HEK293 (cell line): Measurements from ENCODE around the gene KAT5.
"Not testable (repeated sequence)": the region's sequence is repeated elsewhere in the genome, so short reads cannot be mapped to it uniquely, and the experiment has no call there.

Source experiments
- CTCF ChIA-PET: fragments of 350-600 bp; formaldehyde crosslinking; extraction: SDS; loops from one replicate; lab custom pipeline; 2021; ENCODE audit warnings: antibody characterized with exemption; lab: Yijun Ruan, JAX
- POLR2A ChIA-PET: fragments of 300-600 bp; formaldehyde crosslinking; extraction: SDS; loops from one replicate; lab custom pipeline; 2020; ENCODE audit warnings: antibody characterized with exemption, inconsistent platforms; lab: Yijun Ruan, JAX
- H3K27ac ChIP-seq: fragments of 200-500 bp; sonication (Bioruptor generic); 2 replicates; pipeline ENCODE4 v1.5.1; 2014; ENCODE audit warnings: low read depth, low read length, control low read depth, inconsistent platforms; ENCODE audit errors: extremely low read depth
- H3K36me3 ChIP-seq, 2 experiments: fragments of 200-500 bp in 1 of 2; sonication (Bioruptor generic) in 1 of 2; 1 replicate in 1 of 2; 2 replicates in 1 of 2; pipeline ENCODE4 v1.5.1; 2014 to 2017; ENCODE audit warnings: inconsistent platforms in 2 of 2, low read length in 2 of 2; ENCODE audit not compliant: control insufficient read depth in 2 of 2, insufficient read depth in 1 of 2
- H3K4me1 ChIP-seq: fragments of 200-500 bp; sonication (Bioruptor generic); 2 replicates; pipeline ENCODE4 v1.5.1; 2014; ENCODE audit warnings: mild to moderate bottlenecking, low read length, inconsistent platforms; ENCODE audit not compliant: control insufficient read depth, insufficient read depth
- H3K4me3 ChIP-seq: 2 replicates; pipeline ENCODE4 v1.5.1; 2011; ENCODE audit warnings: low read depth, mild to moderate bottlenecking, control low read depth, low read length, moderate library complexity
- H3K9me3 ChIP-seq: fragments of 200-500 bp; sonication (Bioruptor generic); 2 replicates; pipeline ENCODE4 v1.5.1; 2014; ENCODE audit warnings: low read depth, low read length, inconsistent platforms; ENCODE audit not compliant: control insufficient read depth, insufficient read depth
- BCL11A ChIP-seq: fragments of 450-650 bp; formaldehyde crosslinking; IDR thresholded peaks from 2 replicates; pipeline ENCODE4 v1.5.1; 2016; ENCODE audit warnings: low read depth, missing biosample characterization, missing genetic modification characterization
- EGR2 ChIP-seq: fragments of 450-650 bp; formaldehyde crosslinking; IDR thresholded peaks from 2 replicates; pipeline ENCODE4 v1.5.1; 2016; ENCODE audit warnings: low read depth, missing biosample characterization, missing genetic modification characterization
- GFI1B ChIP-seq: fragments of 450-650 bp; formaldehyde crosslinking; IDR thresholded peaks from 2 replicates; pipeline ENCODE4 v1.5.1; 2016; ENCODE audit warnings: missing biosample characterization, missing genetic modification characterization
- GLIS2 ChIP-seq: fragments of 450-650 bp; formaldehyde crosslinking; IDR thresholded peaks from 2 replicates; pipeline ENCODE4 v1.5.1; 2016; ENCODE audit warnings: missing biosample characterization, missing genetic modification characterization
- MEIS1 ChIP-seq: sonication (generic); formaldehyde crosslinking; IDR thresholded peaks from 2 replicates; pipeline ENCODE4 v1.8.1; 2022; ENCODE audit warnings: missing genetic modification reagents, mild to moderate bottlenecking, borderline replicate concordance
- ZBTB7A ChIP-seq: fragments of 450-650 bp; formaldehyde crosslinking; IDR thresholded peaks from 2 replicates; pipeline ENCODE4 v1.5.1; 2016; ENCODE audit warnings: low read depth, missing biosample characterization, missing genetic modification characterization
- ZNF112 ChIP-seq: fragments of 450-650 bp; formaldehyde crosslinking; IDR thresholded peaks from 2 replicates; pipeline ENCODE4 v1.5.0; 2017; ENCODE audit warnings: missing biosample characterization, missing genetic modification characterization
- ZNF16 ChIP-seq: fragments of 450-650 bp; formaldehyde crosslinking; IDR thresholded peaks from 2 replicates; pipeline ENCODE4 v1.5.1; 2016; ENCODE audit warnings: low read depth, missing biosample characterization, missing genetic modification characterization
- ZNF2 ChIP-seq: fragments of 450-650 bp; formaldehyde crosslinking; IDR thresholded peaks from 2 replicates; pipeline ENCODE4 v1.5.1; 2016; ENCODE audit warnings: missing biosample characterization, missing genetic modification characterization
- ZNF211 ChIP-seq: fragments of 450-650 bp; formaldehyde crosslinking; IDR thresholded peaks from 2 replicates; pipeline ENCODE4 v1.5.1; 2016; ENCODE audit warnings: low read depth, missing biosample characterization, missing genetic modification characterization
- ZNF221 ChIP-seq: fragments of 450-650 bp; formaldehyde crosslinking; IDR thresholded peaks from 2 replicates; pipeline ENCODE4 v1.5.1; 2017; ENCODE audit warnings: missing biosample characterization, missing genetic modification characterization, borderline replicate concordance
- ZNF23 ChIP-seq: fragments of 450-650 bp; formaldehyde crosslinking; IDR thresholded peaks from 2 replicates; pipeline ENCODE4 v1.5.1; 2016; ENCODE audit warnings: missing biosample characterization, missing genetic modification characterization, borderline replicate concordance
- ZNF266 ChIP-seq: fragments of 450-650 bp; formaldehyde crosslinking; IDR thresholded peaks from 2 replicates; pipeline ENCODE4 v1.5.1; 2016; ENCODE audit warnings: missing biosample characterization, missing genetic modification characterization, low read depth
- ZNF350 ChIP-seq: fragments of 450-650 bp; formaldehyde crosslinking; IDR thresholded peaks from 2 replicates; pipeline ENCODE4 v1.5.0; 2017; ENCODE audit warnings: missing biosample characterization, mild to moderate bottlenecking, missing genetic modification characterization
- ZNF423 ChIP-seq: fragments of 450-650 bp; formaldehyde crosslinking; IDR thresholded peaks from 2 replicates; pipeline ENCODE4 v1.5.1; 2016; ENCODE audit warnings: missing biosample characterization, missing genetic modification characterization
- ZNF473 ChIP-seq: fragments of 450-650 bp; formaldehyde crosslinking; IDR thresholded peaks from 2 replicates; pipeline ENCODE4 v1.5.1; 2017; ENCODE audit warnings: missing biosample characterization, missing genetic modification characterization
- ZNF639 ChIP-seq: fragments of 450-650 bp; formaldehyde crosslinking; IDR thresholded peaks from 2 replicates; pipeline ENCODE4 v1.5.1; 2016; ENCODE audit warnings: missing biosample characterization, missing genetic modification characterization
- ZNF658 ChIP-seq: fragments of 450-650 bp; formaldehyde crosslinking; IDR thresholded peaks from 2 replicates; pipeline ENCODE4; 2016; ENCODE audit warnings: missing biosample characterization, missing genetic modification characterization
- ZNF792 ChIP-seq: fragments of 450-650 bp; formaldehyde crosslinking; IDR thresholded peaks from 2 replicates; pipeline ENCODE4 v1.5.1; 2016; ENCODE audit warnings: missing biosample characterization, missing genetic modification characterization
- TF ChIP-seq, protein P1 (sequence below): fragments of 450-650 bp; formaldehyde crosslinking; IDR thresholded peaks from 2 replicates; pipeline ENCODE4 v1.5.1; 2016; ENCODE audit warnings: missing biosample characterization, missing genetic modification characterization
- TF ChIP-seq, protein P2 (sequence below): IDR thresholded peaks from 2 replicates; pipeline ENCODE4 v1.6.1; 2011; ENCODE audit warnings: mild to moderate bottlenecking, low read depth, low read length, borderline replicate concordance
- TF ChIP-seq, protein P3 (sequence below): fragments of 450-650 bp; formaldehyde crosslinking; IDR thresholded peaks from 2 replicates; pipeline ENCODE4 v1.5.1; 2016; ENCODE audit warnings: missing biosample characterization, missing genetic modification characterization

KAT5 gene

GRCh38 chr11:65727865-65728264, 15.8 kb downstream of the KAT5 start (continued):
- TF ChIP-seq ZNF658 (no peak), ZNF423 (no peak), GLIS2 (tag by site-specific recombination) (no peak), ZNF112 (tag by site-specific recombination) (no peak), ZNF639 (no peak), ZNF350 (tag by site-specific recombination) (no peak), MEIS1 (CRISPR knock-in tag) (no peak)
- TF ChIP-seq, all 188 proteins: peak for 0

- H3K36me3 ChIP-seq = no peaks in the 10 kb centered on the region
- POLR2A ChIA-PET = no interaction called here
- H3K27ac ChIP-seq = no peak overlapping the region
- H3K9me3 ChIP-seq = no peaks in the 10 kb centered on the region
- CTCF ChIA-PET = interaction anchor here (0.9 kb wide), 1 partner anchor 88 kb away, joined by 3 read pairs; no protein-coding TSS in a partner anchor
- H3K4me3 ChIP-seq = no peak overlapping the region
- H3K4me1 ChIP-seq = no peaks in the 10 kb centered on the region
- TF ChIP-seq, protein P1, sequence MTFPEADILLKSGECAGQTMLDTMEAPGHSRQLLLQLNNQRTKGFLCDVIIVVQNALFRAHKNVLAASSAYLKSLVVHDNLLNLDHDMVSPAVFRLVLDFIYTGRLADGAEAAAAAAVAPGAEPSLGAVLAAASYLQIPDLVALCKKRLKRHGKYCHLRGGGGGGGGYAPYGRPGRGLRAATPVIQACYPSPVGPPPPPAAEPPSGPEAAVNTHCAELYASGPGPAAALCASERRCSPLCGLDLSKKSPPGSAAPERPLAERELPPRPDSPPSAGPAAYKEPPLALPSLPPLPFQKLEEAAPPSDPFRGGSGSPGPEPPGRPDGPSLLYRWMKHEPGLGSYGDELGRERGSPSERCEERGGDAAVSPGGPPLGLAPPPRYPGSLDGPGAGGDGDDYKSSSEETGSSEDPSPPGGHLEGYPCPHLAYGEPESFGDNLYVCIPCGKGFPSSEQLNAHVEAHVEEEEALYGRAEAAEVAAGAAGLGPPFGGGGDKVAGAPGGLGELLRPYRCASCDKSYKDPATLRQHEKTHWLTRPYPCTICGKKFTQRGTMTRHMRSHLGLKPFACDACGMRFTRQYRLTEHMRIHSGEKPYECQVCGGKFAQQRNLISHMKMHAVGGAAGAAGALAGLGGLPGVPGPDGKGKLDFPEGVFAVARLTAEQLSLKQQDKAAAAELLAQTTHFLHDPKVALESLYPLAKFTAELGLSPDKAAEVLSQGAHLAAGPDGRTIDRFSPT = no peak
- TF ChIP-seq, protein P2, sequence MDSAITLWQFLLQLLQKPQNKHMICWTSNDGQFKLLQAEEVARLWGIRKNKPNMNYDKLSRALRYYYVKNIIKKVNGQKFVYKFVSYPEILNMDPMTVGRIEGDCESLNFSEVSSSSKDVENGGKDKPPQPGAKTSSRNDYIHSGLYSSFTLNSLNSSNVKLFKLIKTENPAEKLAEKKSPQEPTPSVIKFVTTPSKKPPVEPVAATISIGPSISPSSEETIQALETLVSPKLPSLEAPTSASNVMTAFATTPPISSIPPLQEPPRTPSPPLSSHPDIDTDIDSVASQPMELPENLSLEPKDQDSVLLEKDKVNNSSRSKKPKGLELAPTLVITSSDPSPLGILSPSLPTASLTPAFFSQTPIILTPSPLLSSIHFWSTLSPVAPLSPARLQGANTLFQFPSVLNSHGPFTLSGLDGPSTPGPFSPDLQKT = no peak
- TF ChIP-seq ZNF792 (tag by site-specific recombination) = no peak
- TF ChIP-seq, protein P3, sequence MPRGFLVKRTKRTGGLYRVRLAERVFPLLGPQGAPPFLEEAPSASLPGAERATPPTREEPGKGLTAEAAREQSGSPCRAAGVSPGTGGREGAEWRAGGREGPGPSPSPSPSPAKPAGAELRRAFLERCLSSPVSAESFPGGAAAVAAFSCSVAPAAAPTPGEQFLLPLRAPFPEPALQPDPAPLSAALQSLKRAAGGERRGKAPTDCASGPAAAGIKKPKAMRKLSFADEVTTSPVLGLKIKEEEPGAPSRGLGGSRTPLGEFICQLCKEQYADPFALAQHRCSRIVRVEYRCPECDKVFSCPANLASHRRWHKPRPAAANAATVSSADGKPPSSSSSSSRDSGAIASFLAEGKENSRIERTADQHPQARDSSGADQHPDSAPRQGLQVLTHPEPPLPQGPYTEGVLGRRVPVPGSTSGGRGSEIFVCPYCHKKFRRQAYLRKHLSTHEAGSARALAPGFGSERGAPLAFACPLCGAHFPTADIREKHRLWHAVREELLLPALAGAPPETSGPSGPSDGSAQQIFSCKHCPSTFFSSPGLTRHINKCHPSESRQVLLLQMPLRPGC = no peak
- TF ChIP-seq ZNF16 = no peak
- TF ChIP-seq BCL11A (tag by site-specific recombination) = no peak
- no peak for TF ChIP-seq ZBTB7A
- TF ChIP-seq ZNF211 (tag by site-specific recombination) = no peak
- no peak for TF ChIP-seq ZNF266 (tag by site-specific recombination)
- TF ChIP-seq EGR2 (tag by site-specific recombination) = no peak
- TF ChIP-seq GFI1B (tag by site-specific recombination) = no peak
- no peak for TF ChIP-seq ZNF2 (tag by site-specific recombination)
- no peak for TF ChIP-seq ZNF221 (tag by site-specific recombination)
- TF ChIP-seq ZNF473 (tag by site-specific recombination) = no peak
- TF ChIP-seq ZNF23 = no peak
- TF ChIP-seq, all 188 proteins: peak for 0
Observed at GRCh38 chr11:65730461-65730860, 18.4 kb downstream of the KAT5 start.

- CTCF ChIA-PET = interaction anchor here (1.8 kb wide), 1 partner anchor 83 kb away, joined by 8 read pairs; no protein-coding TSS in a partner anchor
- H3K4me1 ChIP-seq, POLR2A ChIA-PET, H3K4me3 ChIP-seq, H3K9me3 ChIP-seq, H3K27ac ChIP-seq, H3K36me3 ChIP-seq: not testable (repeated sequence)
Observed at GRCh38 chr11:65735111-65735510, 23.1 kb downstream of the KAT5 start.
